HUES6 (cell line): ENCODE measurements around the gene SCAP.

Experiments
- H3K27ac ChIP-seq: 2 replicates; pipeline ENCODE4 v1.7.0; 2013; ENCODE audit warnings: low read depth, mild to moderate bottlenecking, low read length, inconsistent platforms
- H3K27me3 ChIP-seq: 2 replicates; pipeline ENCODE4 v1.6.1; 2013; ENCODE audit warnings: low read length; ENCODE audit not compliant: control insufficient read depth, insufficient read depth
- H3K36me3 ChIP-seq: 2 replicates; pipeline ENCODE4 v1.6.1; 2013; ENCODE audit warnings: low read length; ENCODE audit not compliant: control insufficient read depth, insufficient read depth
- H3K4me1 ChIP-seq: 2 replicates; pipeline ENCODE4 v1.6.1; 2013; ENCODE audit warnings: low read length; ENCODE audit not compliant: control insufficient read depth, insufficient read depth
- H3K4me3 ChIP-seq: 2 replicates; pipeline ENCODE4 v1.5.1; 2013; ENCODE audit warnings: low read depth, low read length
- H3K9ac ChIP-seq: one replicate; pipeline ENCODE4 v1.6.1; 2013; ENCODE audit warnings: mild to moderate bottlenecking, low read length
- H3K9me3 ChIP-seq: 2 replicates; pipeline ENCODE4 v1.6.1; 2013; ENCODE audit warnings: low read depth, low read length; ENCODE audit not compliant: control insufficient read depth, insufficient read depth

SCAP gene

GRCh38 chr3:47421741-47422649, 53.7 kb downstream of the SCAP start:
- peaks cover 74% of the 10 kb centered on the region for H3K36me3 ChIP-seq
- no peak overlapping the region for H3K9ac ChIP-seq
- no peak overlapping the region for H3K4me3 ChIP-seq

GRCh38 chr3:47420511-47421484, 54.9 kb downstream of the SCAP start:
- H3K9me3 ChIP-seq, result no peaks in the 10 kb centered on the region
- H3K36me3 ChIP-seq, result peaks cover 74% of the 10 kb centered on the region
- H3K4me3 ChIP-seq, result no peak overlapping the region
- no peak overlapping the region for H3K9ac ChIP-seq
- H3K27me3 ChIP-seq, result no peaks in the 10 kb centered on the region
- H3K4me1 ChIP-seq, result 0 out of 2 replicates have a peak, but pooled peaks cover 3% of the 10 kb centered on the region
- peak overlapping the region; percentile 43; the same call in 1 of the 2 replicates for H3K27ac ChIP-seq

More at GRCh38 chr3:47421741-47422649, 53.7 kb downstream of the SCAP start:
- no peaks in the 10 kb centered on the region for H3K9me3 ChIP-seq
- H3K27me3 ChIP-seq, result no peaks in the 10 kb centered on the region
- no peak overlapping the region for H3K27ac ChIP-seq
- H3K4me1 ChIP-seq, result 0 out of 2 replicates have a peak, but pooled peaks cover 3% of the 10 kb centered on the region

GRCh38 chr3:47420044-47420430, 55.7 kb downstream of the SCAP start:
- Histone ChIP-seq H3K9me3 (no peaks in the 10 kb centered on the region), H3K36me3 (peaks cover 74% of the 10 kb centered on the region), H3K27me3 (no peaks in the 10 kb centered on the region), H3K4me1 (0 out of 2 replicates have a peak, but pooled peaks cover 3% of the 10 kb centered on the region), H3K27ac (no peak overlapping the region), H3K9ac (no peak overlapping the region), H3K4me3 (no peak overlapping the region)

GRCh38 chr3:47419083-47420043, 56.4 kb downstream of the SCAP start:
- Histone ChIP-seq H3K27me3 (no peaks in the 10 kb centered on the region), H3K9me3 (no peaks in the 10 kb centered on the region), H3K27ac (no peak overlapping the region), H3K9ac (no peak overlapping the region), H3K36me3 (peaks cover 74% of the 10 kb centered on the region), H3K4me1 (0 out of 2 replicates have a peak, but pooled peaks cover 3% of the 10 kb centered on the region), H3K4me3 (no peak overlapping the region)

GRCh38 chr3:47418167-47419082, 57.3 kb downstream of the SCAP start:
- Histone ChIP-seq H3K4me1 (0 out of 2 replicates have a peak, but pooled peaks cover 3% of the 10 kb centered on the region), H3K27me3 (no peaks in the 10 kb centered on the region), H3K9me3 (no peaks in the 10 kb centered on the region), H3K36me3 (peaks cover 74% of the 10 kb centered on the region), H3K9ac (no peak overlapping the region), H3K4me3 (no peak overlapping the region), H3K27ac (no peak overlapping the region)

GRCh38 chr3:47416041-47416440, 59.7 kb downstream of the SCAP start:
- Histone ChIP-seq H3K4me1 (0 out of 2 replicates have a peak, but pooled peaks cover 3% of the 10 kb centered on the region), H3K27me3 (no peaks in the 10 kb centered on the region), H3K36me3 (peaks cover 87% of the 10 kb centered on the region), H3K9me3 (no peaks in the 10 kb centered on the region), H3K27ac (no peak overlapping the region), H3K9ac (no peak overlapping the region), H3K4me3 (no peak overlapping the region)

GRCh38 chr3:47414666-47415587, 60.8 kb downstream of the SCAP start:
- no peaks in the 10 kb centered on the region for H3K27me3 ChIP-seq
- H3K9me3 ChIP-seq, result no peaks in the 10 kb centered on the region
- no peak overlapping the region for H3K4me3 ChIP-seq
- H3K27ac ChIP-seq, result no peak overlapping the region
- H3K4me1 ChIP-seq, result no peaks in the 10 kb centered on the region
- H3K36me3 ChIP-seq, result peaks cover 82% of the 10 kb centered on the region
- H3K9ac ChIP-seq, result no peak overlapping the region

GRCh38 chr3:47414161-47414564, 61.6 kb downstream of the SCAP start:
- peaks cover 82% of the 10 kb centered on the region for H3K36me3 ChIP-seq
- no peak overlapping the region for H3K4me3 ChIP-seq
- H3K9ac ChIP-seq, result no peak overlapping the region
- no peaks in the 10 kb centered on the region for H3K27me3 ChIP-seq
- H3K9me3 ChIP-seq, result no peaks in the 10 kb centered on the region
- H3K4me1 ChIP-seq, result no peaks in the 10 kb centered on the region
- no peak overlapping the region for H3K27ac ChIP-seq

GRCh38 chr3:47413751-47414150, 62.0 kb downstream of the SCAP start:
- Histone ChIP-seq H3K27ac (no peak overlapping the region), H3K36me3 (peaks cover 82% of the 10 kb centered on the region), H3K9me3 (no peaks in the 10 kb centered on the region), H3K9ac (no peak overlapping the region), H3K27me3 (no peaks in the 10 kb centered on the region), H3K4me1 (no peaks in the 10 kb centered on the region), H3K4me3 (no peak overlapping the region)
